Measurements from ENCODE around the gene UPK2. TPM values are rescaled to one million over a fixed set of nuclear protein-coding genes. Genes with fewer than 3 reads are reported as not detected.

Gene UPK2
- total and polyA plus RNA-seq, 2 donors = 33.8 to 38.2 TPM

GRCh38 chr11:118914178-118914918 is 41.8 kb upstream of the UPK2 start:
- no peak for DNase-seq (ENCODE audit: extremely low spot score)
- Histone ChIP-seq H3K4me3 (ENCODE audit: low read depth, low read length) (no peak overlapping the region), H3K4me1 (ENCODE audit: insufficient read depth) (no peaks in the 10 kb centered on the region), H3K27ac (ENCODE audit: low read depth) (peak overlapping the region; percentile 68), H3K36me3 (ENCODE audit: insufficient read depth) (no peaks in the 10 kb centered on the region)
- WGBS = 42% methylated on average over 15 of the region's 15 CpGs

GRCh38 chr11:118914987-118915386 is 41.1 kb upstream of the UPK2 start:
- no peaks in the 10 kb centered on the region for H3K36me3 ChIP-seq (ENCODE audit: insufficient read depth)
- no peaks in the 10 kb centered on the region for H3K4me1 ChIP-seq (ENCODE audit: insufficient read depth)
- WGBS = 88% methylated on average over 4 of the region's 4 CpGs
- no peak overlapping the region for H3K4me3 ChIP-seq (ENCODE audit: low read depth, low read length)
- no peak for DNase-seq (ENCODE audit: extremely low spot score)
- no peak overlapping the region for H3K27ac ChIP-seq (ENCODE audit: low read depth)

- no peak for DNase-seq (ENCODE audit: extremely low spot score)
- Histone ChIP-seq H3K4me1 (ENCODE audit: insufficient read depth) (no peaks in the 10 kb centered on the region), H3K27ac (ENCODE audit: low read depth) (peak overlapping the region; percentile 84), H3K36me3 (ENCODE audit: insufficient read depth) (no peaks in the 10 kb centered on the region), H3K4me3 (ENCODE audit: low read depth, low read length) (no peak overlapping the region)
- WGBS = 70% methylated on average over 2 of the region's 2 CpGs
Observed at GRCh38 chr11:118915396-118915795, 40.7 kb upstream of the UPK2 start.

- no peak for DNase-seq (ENCODE audit: extremely low spot score)
- WGBS = 34% methylated on average over 10 of the region's 10 CpGs
- Histone ChIP-seq H3K4me3 (ENCODE audit: low read depth, low read length) (no peak overlapping the region), H3K4me1 (ENCODE audit: insufficient read depth) (no peaks in the 10 kb centered on the region), H3K27ac (ENCODE audit: low read depth) (peak overlapping the region; percentile 55), H3K36me3 (ENCODE audit: insufficient read depth) (no peaks in the 10 kb centered on the region)
Observed at GRCh38 chr11:118915941-118916841, 39.9 kb upstream of the UPK2 start.

GRCh38 chr11:118916842-118917388 is 39.2 kb upstream of the UPK2 start:
- H3K36me3 ChIP-seq (ENCODE audit: insufficient read depth) = no peaks in the 10 kb centered on the region
- H3K27ac ChIP-seq (ENCODE audit: low read depth) = peak overlapping the region; percentile 55
- no peaks in the 10 kb centered on the region for H3K4me1 ChIP-seq (ENCODE audit: insufficient read depth)
- DNase-seq (ENCODE audit: extremely low spot score) = no peak
- H3K4me3 ChIP-seq (ENCODE audit: low read depth, low read length) = no peak overlapping the region
- WGBS = 21% methylated on average over 8 of the region's 8 CpGs

GRCh38 chr11:118917481-118918127 is 38.5 kb upstream of the UPK2 start:
- H3K4me3 ChIP-seq (ENCODE audit: low read depth, low read length) = peak overlapping the region; percentile 14

GRCh38 chr11:118918128-118918685 is 37.9 kb upstream of the UPK2 start:
- no peak for DNase-seq (ENCODE audit: extremely low spot score)
- Histone ChIP-seq H3K4me3 (ENCODE audit: low read depth, low read length) (peak overlapping the region; percentile 14), H3K27ac (ENCODE audit: low read depth) (peak overlapping the region; percentile 89), H3K4me1 (ENCODE audit: insufficient read depth) (no peaks in the 10 kb centered on the region), H3K36me3 (ENCODE audit: insufficient read depth) (no peaks in the 10 kb centered on the region)
- WGBS = 4% methylated on average over 14 of the region's 14 CpGs

More at GRCh38 chr11:118917481-118918127, 38.5 kb upstream of the UPK2 start:
- no peak for DNase-seq (ENCODE audit: extremely low spot score)
- Histone ChIP-seq H3K27ac (ENCODE audit: low read depth) (peak overlapping the region; percentile 89), H3K36me3 (ENCODE audit: insufficient read depth) (no peaks in the 10 kb centered on the region), H3K4me1 (ENCODE audit: insufficient read depth) (no peaks in the 10 kb centered on the region)
- WGBS = 14% methylated on average over 13 of the region's 13 CpGs

- H3K27ac ChIP-seq (ENCODE audit: low read depth) = peak overlapping the region; percentile 88
- H3K36me3 ChIP-seq (ENCODE audit: insufficient read depth) = no peaks in the 10 kb centered on the region
- WGBS = 4% methylated on average over 12 of the region's 13 CpGs
- no peak for DNase-seq (ENCODE audit: extremely low spot score)
- H3K4me1 ChIP-seq (ENCODE audit: insufficient read depth) = no peaks in the 10 kb centered on the region
- peak overlapping the region; percentile 2 for H3K4me3 ChIP-seq (ENCODE audit: low read depth, low read length)
Observed at GRCh38 chr11:118918686-118919280, 37.3 kb upstream of the UPK2 start.

GRCh38 chr11:118921121-118921928 is 34.8 kb upstream of the UPK2 start:
- peak overlapping the region; percentile 82 for H3K4me3 ChIP-seq (ENCODE audit: low read depth, low read length)
- no peaks in the 10 kb centered on the region for H3K36me3 ChIP-seq (ENCODE audit: insufficient read depth)
- H3K4me1 ChIP-seq (ENCODE audit: insufficient read depth) = no peaks in the 10 kb centered on the region
- peak overlapping the region; percentile 92 for H3K27ac ChIP-seq (ENCODE audit: low read depth)
- WGBS = 11% methylated on average over 13 of the region's 13 CpGs
- DNase-seq (ENCODE audit: extremely low spot score) = no peak

GRCh38 chr11:118921929-118922744 is 34.0 kb upstream of the UPK2 start:
- DNase-seq (ENCODE audit: extremely low spot score) = no peak

GRCh38 chr11:118922745-118923627 is 33.1 kb upstream of the UPK2 start:
- no peaks in the 10 kb centered on the region for H3K4me1 ChIP-seq (ENCODE audit: insufficient read depth)
- 32% methylated on average over 9 of the region's 9 CpGs for WGBS
- no peaks in the 10 kb centered on the region for H3K36me3 ChIP-seq (ENCODE audit: insufficient read depth)
- H3K27ac ChIP-seq (ENCODE audit: low read depth) = peak overlapping the region; percentile 92
- no peak for DNase-seq (ENCODE audit: extremely low spot score)
- peak overlapping the region; percentile 82 for H3K4me3 ChIP-seq (ENCODE audit: low read depth, low read length)

More at GRCh38 chr11:118921929-118922744, 34.0 kb upstream of the UPK2 start:
- Histone ChIP-seq H3K27ac (ENCODE audit: low read depth) (peak overlapping the region; percentile 92), H3K4me3 (ENCODE audit: low read depth, low read length) (peak overlapping the region; percentile 82), H3K4me1 (ENCODE audit: insufficient read depth) (no peaks in the 10 kb centered on the region), H3K36me3 (ENCODE audit: insufficient read depth) (no peaks in the 10 kb centered on the region)
- 9% methylated on average over 20 of the region's 20 CpGs for WGBS
